ENCODE results near the gene HACL1.
A peak's percentile ranks its signal among the peaks of the same experiment; 100 is the strongest.
"Not testable (repeated sequence)": the region's sequence is repeated elsewhere in the genome, so short reads cannot be mapped to it uniquely, and the experiment has no call there.

Gene HACL1

GRCh38 chr3:15610082-15610759, 8.9 kb upstream of the HACL1 start:
- no peaks in the 10 kb centered on the region for H3K27me3 ChIP-seq (replicated peaks)
- peak; percentile 69 for DNase-seq
- in situ Hi-C loops (cut with HindIII; ENCODE audit: low pct_ligation_motif_present, low sequenced_read_pairs): no loop called here
- no peak overlapping the region for H3K27ac ChIP-seq
- no peak overlapping the region for H3K4me3 ChIP-seq (ENCODE audit: low read depth, low read length)
- no peak for TF ChIP-seq CTCF (IDR thresholded peaks at IDR 0.05; ENCODE audit: low read depth, low read length, missing control alignments)
- no peaks in the 10 kb centered on the region for H3K36me3 ChIP-seq (replicated peaks)

- no peak for DNase-seq
- H3K27ac ChIP-seq: no peak overlapping the region
- H3K36me3 ChIP-seq (replicated peaks): no peaks in the 10 kb centered on the region
- in situ Hi-C loops (cut with HindIII; ENCODE audit: low pct_ligation_motif_present, low sequenced_read_pairs): no loop called here
- no peak for TF ChIP-seq CTCF (IDR thresholded peaks at IDR 0.05; ENCODE audit: low read depth, low read length, missing control alignments)
- no peaks in the 10 kb centered on the region for H3K27me3 ChIP-seq (replicated peaks)
- H3K4me3 ChIP-seq (ENCODE audit: low read depth, low read length): no peak overlapping the region
Measured at GRCh38 chr3:15606434-15606891, 5.1 kb upstream of the HACL1 start.

GRCh38 chr3:15604584-15604983, 3.2 kb upstream of the HACL1 start:
- H3K4me3 ChIP-seq (ENCODE audit: low read depth, low read length); in situ Hi-C loops (cut with HindIII; ENCODE audit: low pct_ligation_motif_present, low sequenced_read_pairs); DNase-seq; H3K27me3 ChIP-seq (replicated peaks); H3K36me3 ChIP-seq (replicated peaks); H3K27ac ChIP-seq: not testable (repeated sequence)

GRCh38 chr3:15602816-15603215, 1.4 kb upstream of the HACL1 start:
- DNase-seq; H3K27ac ChIP-seq; H3K4me3 ChIP-seq (ENCODE audit: low read depth, low read length); H3K27me3 ChIP-seq (replicated peaks); H3K36me3 ChIP-seq (replicated peaks); in situ Hi-C loops (cut with HindIII; ENCODE audit: low pct_ligation_motif_present, low sequenced_read_pairs): not testable (repeated sequence)

DNA sequence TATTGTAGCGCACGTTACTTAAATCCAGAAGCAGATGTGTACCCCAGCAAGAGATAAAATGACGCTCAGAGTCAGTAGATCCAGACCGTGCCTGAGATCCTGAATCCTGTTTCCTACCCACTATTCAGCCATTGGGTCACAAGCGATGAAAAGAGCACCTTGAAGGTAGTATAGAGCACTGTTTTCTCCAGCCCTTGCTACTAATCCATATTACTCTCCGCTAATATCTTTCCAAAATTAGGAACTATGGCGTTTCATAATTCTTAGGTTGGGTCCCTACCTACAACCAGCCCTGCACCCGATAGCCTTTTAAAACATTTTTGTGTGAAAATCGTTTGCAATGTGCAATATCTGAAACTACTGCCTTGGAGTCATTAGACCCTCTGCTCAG, 772 bp upstream of the HACL1 start:
- in situ Hi-C loops (cut with HindIII; ENCODE audit: low pct_ligation_motif_present, low sequenced_read_pairs): no loop called here
- peak overlapping the region; percentile 72 for H3K27ac ChIP-seq
- no peak for TF ChIP-seq CTCF (IDR thresholded peaks at IDR 0.05; ENCODE audit: low read depth, low read length, missing control alignments)
- H3K4me3 ChIP-seq (ENCODE audit: low read depth, low read length): peak overlapping the region; percentile 98
- no peaks in the 10 kb centered on the region for H3K27me3 ChIP-seq (replicated peaks)
- DNase-seq: no peak
- peaks cover 3% of the 10 kb centered on the region for H3K36me3 ChIP-seq (replicated peaks)

GRCh38 chr3:15601046-15601398, 347 bp downstream of the HACL1 start:
- no peaks in the 10 kb centered on the region for H3K27me3 ChIP-seq (replicated peaks)
- TF ChIP-seq CTCF (IDR thresholded peaks at IDR 0.05; ENCODE audit: low read depth, low read length, missing control alignments): no peak
- peak overlapping the region; percentile 72 for H3K27ac ChIP-seq
- in situ Hi-C loops (cut with HindIII; ENCODE audit: low pct_ligation_motif_present, low sequenced_read_pairs): no loop called here
- peak overlapping the region; percentile 98 for H3K4me3 ChIP-seq (ENCODE audit: low read depth, low read length)
- H3K36me3 ChIP-seq (replicated peaks): peaks cover 4% of the 10 kb centered on the region
- DNase-seq: peak; percentile 5

DNA sequence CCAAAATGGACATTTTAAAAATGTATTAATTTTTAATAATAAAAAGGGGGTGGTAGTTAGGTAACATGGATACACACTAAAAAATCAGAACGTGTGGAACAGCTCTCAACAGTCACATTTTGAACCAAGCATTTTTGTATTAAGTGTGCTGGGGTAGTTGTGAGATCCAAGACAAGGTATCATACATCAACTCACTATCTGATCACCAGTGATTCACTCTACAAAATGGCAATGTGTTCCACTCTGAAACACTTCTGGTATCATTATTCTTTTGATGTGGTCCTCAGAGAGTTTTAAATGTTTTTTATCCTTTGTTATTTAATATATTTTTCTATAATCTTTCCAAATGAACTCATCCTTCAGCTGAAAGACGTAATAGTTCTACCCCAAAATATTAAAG, 5.4 kb downstream of the HACL1 start:
- H3K4me3 ChIP-seq (ENCODE audit: low read depth, low read length): no peak overlapping the region
- H3K27ac ChIP-seq: no peak overlapping the region
- no peak for DNase-seq
- in situ Hi-C loops (cut with HindIII; ENCODE audit: low pct_ligation_motif_present, low sequenced_read_pairs): no loop called here
- H3K27me3 ChIP-seq (replicated peaks): no peaks in the 10 kb centered on the region
- TF ChIP-seq CTCF (IDR thresholded peaks at IDR 0.05; ENCODE audit: low read depth, low read length, missing control alignments): no peak
- H3K36me3 ChIP-seq (replicated peaks): peaks cover 8% of the 10 kb centered on the region

Measured in brain microvascular endothelial cell (primary cell).